GM18517 (cell line): ENCODE measurements around the gene UNC93B1.

Experiments used
- ATAC-seq: cut with Tn5 transposase; IDR thresholded peaks from one replicate; pipeline ENCODE4 v1.9.1; 2021; ENCODE audit warnings: mild to moderate bottlenecking, moderate library complexity; ENCODE audit not compliant: unreplicated experiment

UNC93B1 gene

DNA sequence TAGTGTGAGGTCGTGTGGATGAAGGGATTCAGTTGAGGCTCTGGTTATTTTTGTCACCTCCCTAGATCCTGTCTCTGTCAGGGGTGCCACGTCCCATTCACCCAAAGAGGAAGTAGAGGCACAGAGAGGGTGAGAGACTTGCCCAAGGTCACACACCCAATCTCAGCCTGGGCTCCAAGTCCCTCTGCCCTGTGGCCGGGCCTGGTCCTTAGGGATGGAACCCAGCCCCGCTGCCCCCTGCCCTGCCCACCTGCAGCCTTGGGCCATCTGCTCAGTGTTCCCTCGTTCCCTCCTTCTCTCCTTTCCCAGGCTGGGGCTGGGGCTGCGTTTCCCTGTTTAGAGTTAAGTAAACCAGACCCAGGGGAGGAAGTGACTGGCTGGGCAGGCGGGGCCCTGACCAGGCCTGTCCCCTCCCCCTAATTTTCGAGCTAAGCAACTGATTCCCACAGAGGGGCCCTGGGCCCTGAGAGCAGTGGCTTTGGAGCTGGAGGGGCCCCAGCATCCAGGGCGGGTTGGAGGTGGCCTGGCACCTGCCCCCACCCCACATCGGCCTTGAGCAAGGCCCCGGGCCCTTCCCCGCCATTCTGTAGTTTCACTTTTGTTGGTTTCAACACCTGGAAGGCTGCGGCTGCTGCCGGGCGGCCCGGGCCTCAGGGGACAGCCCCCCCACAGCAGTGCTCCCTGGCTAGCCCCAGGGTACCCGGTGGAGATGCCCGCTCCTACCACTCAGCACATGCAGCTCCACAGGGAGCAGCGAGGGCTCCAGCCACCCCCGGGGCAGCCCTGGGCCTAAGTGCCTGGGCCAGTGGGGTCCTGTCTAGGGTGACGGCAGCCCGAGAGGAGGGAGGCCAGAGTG lies 36.4 kb upstream of the UNC93B1 start:
- ATAC-seq, result peak; percentile 47

DNA sequence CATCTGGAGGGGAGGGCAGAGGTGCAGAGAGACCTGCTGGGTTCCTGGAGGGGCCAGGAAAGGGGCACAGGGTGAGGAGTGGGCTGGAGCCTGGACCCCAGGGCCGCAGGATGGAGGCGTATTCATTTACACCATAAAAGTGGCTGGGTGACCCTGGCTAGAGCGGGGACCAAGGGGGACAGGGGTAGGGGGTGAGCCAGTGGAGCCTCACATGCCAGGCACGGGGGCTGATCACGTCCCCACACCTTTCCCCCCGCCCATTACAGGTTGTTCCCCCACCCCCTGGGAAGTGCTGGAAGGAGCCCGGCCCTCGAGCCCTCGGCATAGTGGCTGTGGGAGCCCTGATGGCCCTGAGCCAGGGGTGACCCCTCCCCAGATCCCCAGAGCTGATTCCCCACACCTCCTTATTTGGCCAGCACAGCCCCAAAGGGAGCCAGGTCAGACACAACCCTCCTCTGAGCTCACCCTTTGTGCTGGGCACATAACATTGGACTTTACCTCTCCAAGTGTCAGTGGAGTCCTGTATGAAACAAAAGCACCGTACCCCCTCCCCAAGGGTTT lies 35.7 kb upstream of the UNC93B1 start:
- no peak for ATAC-seq

DNA sequence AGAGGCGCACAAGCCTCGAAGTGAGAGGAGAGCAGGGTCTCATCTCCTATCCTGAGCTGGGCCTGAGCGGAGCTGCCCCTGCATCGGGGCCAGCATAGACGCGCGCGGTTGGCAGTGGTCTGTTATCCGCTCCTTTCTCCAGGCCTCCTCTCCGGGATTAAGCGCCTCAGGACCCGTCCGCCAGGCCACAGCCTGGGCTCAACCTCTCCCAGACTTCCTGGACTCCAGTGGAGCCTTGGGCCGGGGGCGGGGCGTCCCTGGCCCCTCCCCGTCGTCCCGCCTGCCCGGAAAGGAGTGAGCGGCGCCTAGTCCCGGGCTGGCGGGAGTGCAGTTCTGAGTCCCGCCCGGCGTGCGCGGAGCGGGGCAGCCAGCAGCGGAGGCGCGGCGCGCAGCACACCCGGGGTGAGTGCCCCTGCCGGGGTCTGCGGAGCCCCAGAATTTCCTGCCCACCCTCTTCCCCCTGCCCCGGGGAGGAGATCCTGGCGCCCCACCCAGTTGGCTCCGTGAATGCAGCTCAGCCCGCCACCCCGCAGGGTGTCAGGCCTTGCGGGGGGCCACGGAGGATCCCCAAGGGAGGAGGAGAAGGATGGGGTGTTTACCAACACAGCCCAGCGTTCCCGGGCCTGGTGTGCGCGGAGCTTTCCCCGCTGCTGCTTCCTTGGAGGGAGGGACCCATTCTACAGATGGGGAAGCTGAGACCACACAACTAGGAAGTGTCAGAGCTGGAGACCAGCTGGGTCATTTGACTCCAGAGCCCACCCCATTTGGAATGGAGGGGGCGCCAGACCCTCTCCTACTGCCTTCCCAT lies 35.0 kb upstream of the UNC93B1 start, which contains the start of gene TCIRG1:
Gene TCIRG1 (plus strand): TSS at position 308 of the 808 bp plus-strand sequence. CDS start 2,247 bp downstream, outside the sequence.
- ATAC-seq, result no peak

DNA sequence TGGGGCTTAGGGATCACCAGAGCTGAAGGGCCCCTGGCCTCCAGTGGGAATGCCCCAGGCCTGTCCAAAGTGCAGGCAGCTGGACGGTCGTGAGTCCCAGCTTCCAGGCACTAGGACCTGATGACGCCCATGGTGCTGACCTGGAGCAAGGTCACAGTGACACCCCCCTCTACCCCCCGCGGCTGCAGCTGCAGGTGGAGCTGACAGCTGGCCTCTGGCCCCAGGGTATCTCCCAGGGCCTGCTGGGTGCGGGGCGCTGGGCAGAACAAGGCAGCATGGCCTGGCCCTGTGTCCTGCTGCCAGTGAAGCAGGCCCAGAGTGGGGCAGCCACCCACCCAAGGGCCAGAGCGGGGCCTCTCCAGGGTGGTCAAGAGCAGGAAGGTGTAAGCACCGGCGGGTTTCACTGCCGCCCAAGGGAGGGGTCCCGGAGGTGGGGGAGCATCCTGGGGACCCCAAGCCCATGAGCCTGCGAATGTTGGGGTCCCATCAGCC lies 34.4 kb upstream of the UNC93B1 start:
- ATAC-seq, result no peak

DNA sequence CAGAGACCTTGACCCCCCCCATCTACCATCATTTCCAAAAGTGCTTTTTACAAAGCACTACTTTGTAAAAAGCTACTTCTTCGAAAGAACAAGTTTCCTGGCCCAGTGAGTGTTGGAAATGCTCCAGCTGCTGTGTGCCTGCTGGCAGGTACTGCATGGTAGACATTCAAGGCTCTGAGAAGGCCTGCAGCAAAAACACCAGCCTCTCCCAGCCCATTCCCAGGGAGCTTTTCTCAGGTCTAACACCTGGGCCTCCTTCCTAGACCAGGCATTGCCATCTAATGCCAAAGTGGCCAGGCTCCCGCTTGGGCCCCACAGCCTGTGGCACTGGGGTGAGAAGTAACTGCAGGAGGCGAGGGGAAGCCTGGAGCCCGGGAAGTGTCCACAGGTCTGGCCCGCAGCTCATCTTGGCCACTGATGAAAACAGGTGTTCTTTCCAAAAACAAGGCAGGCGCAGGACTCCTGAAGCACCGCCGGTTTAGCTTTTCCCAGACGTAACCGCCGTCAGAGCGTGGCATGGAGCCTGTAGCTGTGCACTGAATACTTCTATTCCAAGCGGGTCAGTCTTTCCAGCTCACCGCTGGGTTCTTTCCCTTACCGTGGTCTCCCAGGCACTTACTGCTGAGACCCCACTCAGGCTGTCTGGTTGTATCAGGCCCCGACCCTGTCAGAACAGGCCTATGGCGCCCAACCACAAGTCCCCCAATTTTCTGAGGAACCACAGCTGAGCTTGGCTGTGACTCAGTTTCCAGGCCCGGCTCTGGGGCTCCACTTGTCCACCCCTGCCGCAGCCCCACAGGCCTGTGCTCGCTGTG lies 33.7 kb upstream of the UNC93B1 start:
- no peak for ATAC-seq

DNA sequence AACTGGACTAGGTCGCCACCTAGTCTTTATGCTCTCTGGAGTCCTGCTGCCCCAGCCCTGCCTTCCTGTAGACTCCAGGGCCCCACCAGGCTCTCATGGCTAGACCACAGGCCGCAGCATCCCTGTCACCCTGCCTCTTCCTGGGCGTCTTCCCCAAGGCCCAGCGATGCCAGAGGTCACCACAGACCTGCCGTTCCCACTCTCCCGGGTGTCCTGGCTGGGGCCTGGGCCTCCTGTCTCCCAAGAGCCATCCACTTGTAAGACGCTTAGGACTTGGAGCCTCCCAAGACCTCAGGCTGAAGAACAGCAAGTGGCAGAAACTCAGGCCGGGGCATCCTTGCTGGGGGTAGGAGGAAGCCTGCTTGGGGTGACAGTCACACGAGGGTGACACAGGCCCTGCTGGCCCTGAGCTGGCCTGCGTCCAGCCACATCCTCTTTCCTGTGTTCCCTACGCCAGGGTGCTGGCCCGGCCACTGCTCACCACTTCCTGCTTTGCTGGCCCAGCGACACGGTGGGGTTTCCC lies 32.9 kb upstream of the UNC93B1 start:
- no peak for ATAC-seq

DNA sequence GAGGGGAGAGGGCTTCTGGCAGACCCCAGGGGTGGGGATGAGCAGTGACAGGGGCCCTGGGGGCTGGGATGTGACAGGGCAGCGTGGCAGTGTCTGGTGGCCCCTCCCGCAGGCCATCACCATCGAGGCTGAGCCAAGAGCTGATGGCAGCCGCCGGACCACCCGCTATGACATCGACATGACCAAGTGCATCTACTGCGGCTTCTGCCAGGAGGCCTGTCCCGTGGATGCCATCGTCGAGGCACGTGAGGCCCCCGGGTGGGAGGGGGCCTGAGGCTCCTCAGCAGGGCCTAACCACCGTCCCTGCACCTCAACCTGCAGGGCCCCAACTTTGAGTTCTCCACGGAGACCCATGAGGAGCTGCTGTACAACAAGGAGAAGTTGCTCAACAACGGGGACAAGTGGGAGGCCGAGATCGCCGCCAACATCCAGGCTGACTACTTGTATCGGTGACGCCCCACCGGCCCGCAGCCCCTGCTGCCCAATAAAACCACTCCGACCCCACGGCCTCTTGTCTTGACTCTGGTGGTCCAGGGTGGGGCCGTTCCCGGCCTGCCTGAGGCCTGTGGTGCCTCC lies 32.3 kb upstream of the UNC93B1 start:
- ATAC-seq, result no peak

DNA sequence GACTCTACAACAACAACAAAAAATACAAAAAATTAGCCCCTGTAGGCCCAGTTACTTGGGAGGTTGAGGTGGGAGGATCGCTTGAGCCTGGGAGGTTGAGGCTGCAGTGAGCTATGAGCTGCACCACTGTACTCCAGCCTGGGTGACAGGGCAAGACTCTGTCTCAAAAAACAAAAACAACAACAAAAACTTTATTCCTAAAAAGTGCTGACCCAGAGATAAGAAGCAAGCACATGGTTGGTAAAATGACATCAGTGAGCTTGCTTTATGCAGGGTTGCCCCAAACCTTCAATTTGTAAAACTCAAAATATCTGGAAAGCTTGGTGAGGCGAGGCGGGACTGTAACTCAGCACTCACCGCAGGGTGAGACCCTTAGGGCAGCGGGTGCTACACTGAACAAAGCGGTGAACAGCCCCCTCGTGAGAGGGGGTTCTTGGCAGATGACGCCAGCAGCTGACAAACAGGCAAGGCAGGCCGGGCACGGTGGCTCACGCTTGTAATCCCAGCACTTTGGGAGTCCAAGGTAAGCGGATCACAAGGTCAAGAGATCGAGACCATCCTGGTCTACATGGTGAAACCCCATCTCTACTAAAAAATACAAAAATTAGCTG lies 31.5 kb upstream of the UNC93B1 start:
- no peak for ATAC-seq

DNA sequence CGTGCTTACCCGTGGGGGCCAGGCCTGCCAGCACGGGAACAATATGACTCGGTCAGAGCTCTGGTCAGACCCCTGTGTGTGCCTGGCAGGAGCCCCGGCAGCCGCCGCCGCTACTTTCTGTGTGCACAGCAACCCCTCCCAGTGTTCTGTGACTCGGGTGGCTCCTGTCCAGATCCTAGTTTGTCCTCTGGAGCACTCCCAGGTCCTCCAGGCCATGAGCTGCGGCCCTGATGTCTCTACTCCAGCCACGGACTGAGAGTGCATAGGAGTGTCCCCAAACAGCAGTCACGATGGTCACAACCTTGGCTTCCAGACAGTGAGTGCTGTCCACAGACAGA lies 29.8 kb upstream of the UNC93B1 start:
- ATAC-seq, result no peak

DNA sequence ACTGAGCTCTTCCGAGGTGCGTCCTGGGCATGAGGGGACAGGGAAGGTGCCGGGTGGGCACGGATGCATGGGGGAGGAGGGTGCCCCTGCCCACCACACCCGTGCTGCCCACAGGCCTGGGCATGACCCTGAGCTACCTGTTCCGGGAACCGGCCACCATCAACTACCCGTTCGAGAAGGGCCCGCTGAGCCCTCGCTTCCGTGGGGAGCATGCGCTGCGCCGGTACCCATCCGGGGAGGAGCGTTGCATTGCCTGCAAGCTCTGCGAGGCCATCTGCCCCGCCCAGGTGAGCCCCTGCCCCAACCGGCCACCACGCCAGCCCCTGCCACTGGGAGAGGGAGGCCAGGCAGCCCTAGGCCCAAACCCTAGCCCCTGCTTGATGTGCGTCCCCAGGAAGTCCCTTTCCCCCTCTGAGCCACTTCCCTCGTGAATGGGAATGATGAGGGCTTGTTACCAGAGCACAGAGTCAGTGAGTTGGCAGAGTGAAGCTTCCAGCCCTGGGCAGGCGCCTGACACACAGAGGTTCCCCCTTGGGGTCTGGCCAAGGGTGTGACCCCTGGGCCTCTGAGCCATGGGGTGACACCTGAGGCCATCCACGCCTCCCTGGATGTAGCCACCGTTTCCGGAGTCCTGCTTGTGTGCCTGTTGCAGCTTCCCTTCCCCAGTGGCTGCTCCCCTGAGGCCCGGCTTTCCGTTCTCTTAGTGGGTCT lies 29.3 kb upstream of the UNC93B1 start:
- ATAC-seq, result no peak

DNA sequence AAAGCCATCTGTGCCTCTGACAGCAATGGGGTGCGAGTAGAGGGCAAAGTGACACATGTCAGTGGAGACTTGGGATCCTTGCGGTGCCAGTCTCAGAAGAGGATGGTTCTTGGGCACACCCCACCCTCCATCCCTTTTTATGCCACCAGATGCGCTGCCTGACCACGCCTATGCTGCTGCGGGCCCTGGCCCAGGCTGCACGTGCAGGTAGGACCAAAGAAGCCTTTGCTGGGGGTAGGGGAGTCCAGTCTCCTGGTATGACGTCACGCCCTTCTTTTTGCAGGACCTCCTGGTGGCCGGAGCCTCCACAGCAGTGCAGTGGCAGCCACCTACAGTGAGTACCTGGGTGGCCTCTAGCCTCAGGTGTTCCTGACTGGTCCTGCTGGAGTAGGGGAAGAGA lies 28.1 kb upstream of the UNC93B1 start:
- no peak for ATAC-seq

DNA sequence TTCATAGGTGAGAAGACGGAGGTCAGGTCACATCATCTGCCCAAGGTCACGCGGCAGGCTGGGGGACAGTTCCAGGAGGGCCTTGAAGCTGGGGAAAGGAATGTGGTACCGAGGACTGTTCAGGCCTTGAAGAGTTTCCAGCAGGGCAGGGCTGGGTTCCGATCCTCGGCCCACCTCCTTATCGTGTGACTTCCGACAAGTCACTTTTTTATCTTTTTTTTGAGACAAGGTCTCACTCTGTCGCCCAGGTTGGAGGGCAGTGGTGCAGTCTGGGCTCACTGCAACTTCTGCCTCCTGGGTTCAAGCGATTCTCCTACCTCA lies 27.2 kb upstream of the UNC93B1 start:
- no peak for ATAC-seq

DNA sequence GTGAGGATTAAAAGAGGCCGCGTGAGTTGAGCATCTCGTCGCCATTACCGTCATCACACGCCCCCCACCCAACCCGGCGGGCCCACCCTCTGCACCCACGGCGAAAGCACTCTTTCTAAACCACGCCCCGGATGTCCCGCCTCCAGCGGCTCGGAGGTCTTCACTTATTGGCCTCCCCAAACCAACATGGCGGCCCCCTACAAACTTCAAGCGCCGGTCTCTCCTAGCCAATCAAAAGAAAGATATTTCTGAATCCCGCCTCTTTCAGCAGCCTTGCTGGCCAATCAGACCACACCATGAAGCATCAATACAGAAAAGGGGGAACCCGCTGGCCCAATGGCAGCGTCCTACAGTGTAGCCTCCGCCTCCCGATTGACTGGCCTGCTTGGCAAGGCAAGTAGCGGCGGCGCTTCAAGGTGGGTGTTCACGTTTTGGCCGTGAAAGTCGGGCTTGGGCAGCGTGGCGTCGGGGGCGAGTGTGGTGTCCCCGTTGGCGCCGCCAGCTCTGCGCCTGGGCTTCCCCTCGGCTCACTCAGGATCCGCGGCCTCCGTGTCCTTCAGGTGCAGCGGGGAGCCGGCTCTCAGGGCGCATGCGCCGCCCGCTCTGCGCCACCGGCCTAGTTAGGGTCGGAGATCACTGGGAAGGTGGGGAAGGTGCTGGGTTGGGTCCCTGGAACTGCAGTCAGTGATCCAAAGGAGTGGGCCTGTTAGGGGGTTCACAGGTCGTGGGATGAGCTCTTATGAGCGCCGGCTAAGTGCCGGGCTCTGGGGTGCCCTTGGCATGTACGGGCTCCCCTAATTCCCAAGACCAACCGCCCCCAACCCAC lies 26.6 kb upstream of the UNC93B1 start, which contains the start of gene NDUFS8:
Gene NDUFS8 (plus strand): TSS at position 364 of the 826 bp plus-strand sequence. CDS start 1,471 bp downstream, outside the sequence.
- peak; percentile 98 for ATAC-seq

DNA sequence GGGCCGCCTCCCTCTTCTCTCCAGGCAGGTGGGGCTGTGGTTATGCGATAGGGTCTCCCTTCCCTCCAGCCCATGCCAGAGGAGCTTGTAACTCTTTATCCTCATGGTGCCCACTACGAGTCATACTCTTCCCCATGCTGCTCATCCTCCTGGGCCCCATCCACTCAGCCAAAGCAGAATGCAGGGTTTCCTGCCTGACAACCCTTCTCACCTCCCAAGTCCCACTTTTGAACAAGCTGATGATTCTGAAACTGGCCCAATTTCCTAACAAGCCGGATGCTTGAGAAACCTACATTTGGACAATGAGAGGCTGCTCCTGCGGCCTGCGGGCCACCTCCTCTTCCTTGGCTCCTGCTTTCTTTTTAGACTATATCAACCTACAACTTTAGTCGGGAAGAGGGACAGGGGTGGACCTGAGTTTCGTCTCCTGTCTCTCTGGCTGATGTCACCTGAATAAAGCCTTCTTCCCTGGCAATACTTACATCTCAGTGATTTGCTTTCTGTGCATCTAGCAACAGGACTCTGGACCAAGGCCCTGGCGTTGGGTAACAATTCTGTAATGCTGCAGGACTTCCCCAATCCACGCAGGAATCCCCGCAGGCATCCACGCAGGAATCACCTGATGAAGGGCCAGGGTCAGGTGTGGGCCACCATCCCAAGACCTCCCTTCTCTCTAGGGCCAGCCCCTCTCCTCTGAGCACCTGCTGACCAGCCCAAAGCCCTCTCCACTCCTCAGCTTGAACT lies 25.1 kb upstream of the UNC93B1 start:
- no peak for ATAC-seq

DNA sequence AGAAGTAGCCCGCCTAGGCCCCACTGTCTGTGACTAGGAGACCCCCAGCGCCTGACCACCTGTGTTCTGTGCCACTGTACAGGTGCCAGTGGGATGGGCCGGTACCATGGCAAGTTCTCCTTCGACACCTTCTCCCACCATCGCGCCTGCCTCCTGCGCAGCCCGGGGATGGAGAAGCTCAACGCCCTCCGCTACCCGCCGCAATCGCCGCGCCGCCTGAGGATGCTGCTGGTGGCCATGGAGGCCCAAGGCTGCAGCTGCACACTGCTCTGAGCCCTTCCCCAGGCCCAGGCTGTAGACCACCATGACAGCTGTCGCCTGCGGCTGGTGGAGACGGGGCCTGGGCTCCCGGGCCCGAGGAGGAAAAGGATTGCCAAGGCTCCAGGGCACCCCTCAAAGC lies 23.8 kb upstream of the UNC93B1 start:
- ATAC-seq, result no peak

DNA sequence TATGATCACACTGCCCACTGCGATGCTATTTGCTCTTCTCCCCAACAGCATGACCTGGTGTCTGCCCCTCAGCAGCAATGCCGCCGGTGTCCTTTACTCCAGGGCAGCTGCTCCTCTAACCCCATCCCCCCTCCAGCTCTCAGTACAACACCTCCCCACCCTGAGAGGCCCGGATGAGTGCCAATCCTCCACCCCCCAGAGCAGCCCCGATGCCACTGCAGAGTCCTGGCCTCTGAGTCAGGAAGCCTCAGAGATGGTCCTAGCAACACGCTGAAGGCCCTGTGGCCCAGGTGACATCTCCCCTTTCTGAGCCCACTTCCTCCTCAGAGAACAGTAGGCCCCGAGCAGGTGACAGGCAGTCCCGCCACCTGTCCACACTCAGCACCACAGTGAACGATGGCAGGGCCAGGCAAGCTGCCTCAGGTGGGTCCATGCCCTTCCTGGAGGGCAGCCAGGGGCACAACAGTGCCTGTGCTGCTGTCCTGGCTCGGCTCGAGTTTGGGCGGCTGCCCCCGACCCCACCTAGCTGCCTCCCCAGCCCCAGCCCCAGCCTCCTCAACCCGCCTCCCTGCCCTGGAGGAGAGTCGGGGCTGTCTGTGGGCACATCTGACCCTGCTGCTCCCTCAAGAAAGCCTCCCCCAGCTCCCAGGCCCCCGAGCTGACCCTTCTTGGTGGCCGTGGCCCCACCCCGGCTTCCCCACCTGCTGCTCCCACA lies 22.7 kb upstream of the UNC93B1 start:
- no peak for ATAC-seq

DNA sequence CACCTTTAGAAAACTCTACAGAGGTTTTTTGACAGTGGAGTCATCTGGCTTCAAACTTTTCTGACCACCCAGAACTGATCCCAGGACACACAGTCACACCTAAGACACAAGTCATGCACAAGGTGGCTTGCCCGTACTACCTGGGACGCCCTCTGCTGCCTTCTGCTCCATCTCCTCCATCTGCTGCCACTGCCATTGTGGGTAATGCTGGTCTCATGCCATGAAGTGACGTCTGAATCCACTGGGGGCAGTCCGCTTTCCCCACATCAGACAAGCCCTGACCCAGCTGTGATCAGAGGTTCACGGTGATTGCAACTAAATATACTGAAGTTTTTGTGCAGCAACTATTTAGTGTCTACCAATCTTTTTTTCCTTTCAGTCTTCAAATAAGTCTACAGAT lies 21.1 kb upstream of the UNC93B1 start:
- ATAC-seq, result no peak
